Measurements from ENCODE around the gene IFNGR2. TPM values are rescaled to one million over a fixed set of nuclear protein-coding genes. Genes with fewer than 3 reads are reported as not detected.
"Not testable (repeated sequence)": the region's sequence is repeated elsewhere in the genome, so short reads cannot be mapped to it uniquely, and the experiment has no call there.

IFNGR2 gene
- total and polyA plus RNA-seq, 2 donors (not counting 3 experiments of a cell fraction or from before 2014, with no cell fraction given): 44.2 to 46.1 TPM

DNA sequence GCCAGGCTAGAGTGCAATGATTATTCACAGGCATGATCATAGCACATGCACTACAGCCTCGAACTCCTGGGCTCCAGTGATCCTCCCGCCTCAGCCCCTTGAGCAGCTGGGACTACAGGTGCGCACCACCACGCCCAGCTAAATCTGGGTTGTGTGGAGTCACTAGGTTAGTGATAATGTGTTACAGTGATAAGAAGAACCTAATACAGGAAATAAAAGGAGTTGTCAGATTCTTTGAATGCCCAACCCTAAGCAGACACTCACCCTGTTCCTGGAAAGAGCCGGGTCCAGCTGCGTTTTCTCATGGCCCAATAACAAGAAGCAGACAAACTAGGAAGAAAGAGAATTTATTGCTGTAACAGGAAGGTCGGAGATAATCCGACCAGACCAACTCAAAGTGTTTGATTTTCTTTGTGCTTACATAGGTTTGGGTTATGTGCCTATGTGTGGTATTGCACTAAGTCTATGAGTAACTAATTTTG is 8.8 kb downstream of the IFNGR2 start:
- peaks cover 73% of the 10 kb centered on the region for H3K79me2 ChIP-seq (ENCODE audit: control insufficient read depth, insufficient read depth, low read length)
- CTCF ChIA-PET: no interaction called here
- no peaks in the 10 kb centered on the region for H4K20me1 ChIP-seq (replicated peaks; ENCODE audit: control insufficient read depth, extremely low read depth, insufficient read depth, low read length)
- no TSS peak for BruUV-seq (replicated peaks)
- no peak overlapping the region for H3K27ac ChIP-seq (ENCODE audit: insufficient read depth, low read depth, low read length)
- no peaks in the 10 kb centered on the region for H3K9me1 ChIP-seq (replicated peaks; ENCODE audit: control insufficient read depth, extremely low read depth, insufficient read depth, low read length)
- no peak for FAIRE-seq
- H3K4me3 ChIP-seq (replicated peaks in 1 of 3; ENCODE audit: insufficient read depth in 1 of 3, low read depth in 1 of 3, low read length in 3 of 3): no peak overlapping the region
- no peak for DNase-seq (ENCODE audit: low read depth, low spot score)
- TF ChIP-seq, protein P1, sequence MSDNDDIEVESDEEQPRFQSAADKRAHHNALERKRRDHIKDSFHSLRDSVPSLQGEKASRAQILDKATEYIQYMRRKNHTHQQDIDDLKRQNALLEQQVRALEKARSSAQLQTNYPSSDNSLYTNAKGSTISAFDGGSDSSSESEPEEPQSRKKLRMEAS (IDR thresholded peaks at IDR 0.05; ENCODE audit: insufficient read depth, insufficient read length): no peak
- TF ChIP-seq FOS (IDR thresholded peaks at IDR 0.05; ENCODE audit: borderline replicate concordance, insufficient read depth, low read length): no peak
- no peak for TF ChIP-seq EZH2 (IDR thresholded peaks at IDR 0.05; ENCODE audit: borderline replicate concordance, low read depth, low read length, severe bottlenecking)
- TF ChIP-seq POLR2A (IDR thresholded peaks at IDR 0.05; ENCODE audit: low read depth, low read length): no peak
- TF ChIP-seq MYC (IDR thresholded peaks at IDR 0.05; ENCODE audit: low read depth, low read length): no peak
- TF ChIP-seq POLR2AphosphoS5 (IDR thresholded peaks at IDR 0.05; ENCODE audit: insufficient read depth, low read depth, low read length): no peak
- TF ChIP-seq JUN (IDR thresholded peaks at IDR 0.05; ENCODE audit: borderline replicate concordance, insufficient read depth, insufficient read length, low read depth): no peak
- TF ChIP-seq, protein P2, sequence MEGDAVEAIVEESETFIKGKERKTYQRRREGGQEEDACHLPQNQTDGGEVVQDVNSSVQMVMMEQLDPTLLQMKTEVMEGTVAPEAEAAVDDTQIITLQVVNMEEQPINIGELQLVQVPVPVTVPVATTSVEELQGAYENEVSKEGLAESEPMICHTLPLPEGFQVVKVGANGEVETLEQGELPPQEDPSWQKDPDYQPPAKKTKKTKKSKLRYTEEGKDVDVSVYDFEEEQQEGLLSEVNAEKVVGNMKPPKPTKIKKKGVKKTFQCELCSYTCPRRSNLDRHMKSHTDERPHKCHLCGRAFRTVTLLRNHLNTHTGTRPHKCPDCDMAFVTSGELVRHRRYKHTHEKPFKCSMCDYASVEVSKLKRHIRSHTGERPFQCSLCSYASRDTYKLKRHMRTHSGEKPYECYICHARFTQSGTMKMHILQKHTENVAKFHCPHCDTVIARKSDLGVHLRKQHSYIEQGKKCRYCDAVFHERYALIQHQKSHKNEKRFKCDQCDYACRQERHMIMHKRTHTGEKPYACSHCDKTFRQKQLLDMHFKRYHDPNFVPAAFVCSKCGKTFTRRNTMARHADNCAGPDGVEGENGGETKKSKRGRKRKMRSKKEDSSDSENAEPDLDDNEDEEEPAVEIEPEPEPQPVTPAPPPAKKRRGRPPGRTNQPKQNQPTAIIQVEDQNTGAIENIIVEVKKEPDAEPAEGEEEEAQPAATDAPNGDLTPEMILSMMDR (IDR thresholded peaks at IDR 0.05; ENCODE audit: extremely low read depth in 1 of 2, insufficient read depth in 1 of 2, low read depth in 1 of 2, low read length in 2 of 2): no peak
- no peak for TF ChIP-seq GATA2 (IDR thresholded peaks at IDR 0.05; ENCODE audit: insufficient read depth, insufficient read length, low read depth, low read length)
- no peak overlapping the region for H3K4me2 ChIP-seq (ENCODE audit: insufficient read depth, low read length)
- H3K4me1 ChIP-seq (ENCODE audit: control insufficient read depth, extremely low read depth, insufficient read depth, low read length): no peaks in the 10 kb centered on the region
- POLR2A ChIA-PET: interaction anchor here (0.5 kb wide), 1 partner anchor 10 kb away, joined by 3 read pairs; no protein-coding TSS in a partner anchor
- peaks cover 3 to 7% of the 10 kb centered on the region in 2 experiments for H3K36me3 ChIP-seq (ENCODE audit: control insufficient read depth in 2 of 2, extremely low read depth in 1 of 2, insufficient read depth in 2 of 2, low read length in 2 of 2)
- H3K9ac ChIP-seq (replicated peaks; ENCODE audit: extremely low read depth, insufficient read depth, low read length): no peak overlapping the region
- H2AFZ ChIP-seq (ENCODE audit: low read depth, low read length): no peak overlapping the region
- no peaks in the 10 kb centered on the region for H3K9me3 ChIP-seq (replicated peaks; ENCODE audit: control insufficient read depth, insufficient read depth, low read length)
- dilution Hi-C loops (cut with MboI; ENCODE audit: extremely low pct_ligation_motif_present, low sequenced_read_pairs) (no loop called here), intact Hi-C loops (cut with micrococcal nuclease) (no loop called here)
- H3K27me3 ChIP-seq (ENCODE audit: control insufficient read depth in 2 of 2, insufficient read depth in 2 of 2, low read length in 2 of 2): no peaks in the 10 kb centered on the region

DNA sequence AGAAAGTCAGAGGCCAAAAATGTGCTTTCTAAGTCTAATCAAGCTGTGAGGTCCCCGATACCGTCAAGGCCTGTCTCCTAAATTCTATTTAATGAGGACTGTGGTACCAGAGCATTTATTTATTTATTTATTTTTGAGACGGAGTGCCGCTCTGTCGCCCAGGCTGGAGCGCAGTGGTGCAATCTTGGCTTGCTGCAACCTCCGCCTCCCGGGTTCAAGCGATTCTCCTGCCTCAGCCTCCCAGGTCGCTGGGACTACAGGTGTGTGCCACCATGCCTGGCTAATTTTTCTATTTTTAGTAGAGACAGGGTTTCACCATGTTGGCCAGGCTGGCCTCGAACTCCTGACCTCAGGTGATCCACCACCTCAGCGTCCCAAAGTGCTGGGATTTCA is 9.2 kb downstream of the IFNGR2 start:
- DNase-seq (ENCODE audit: low read depth, low spot score); H2AFZ ChIP-seq (ENCODE audit: low read depth, low read length); intact Hi-C loops (cut with micrococcal nuclease); H3K27me3 ChIP-seq (ENCODE audit: control insufficient read depth in 2 of 2, insufficient read depth in 2 of 2, low read length in 2 of 2); H3K4me3 ChIP-seq (replicated peaks in 1 of 3; ENCODE audit: insufficient read depth in 1 of 3, low read depth in 1 of 3, low read length in 3 of 3); H3K9ac ChIP-seq (replicated peaks; ENCODE audit: extremely low read depth, insufficient read depth, low read length); H3K4me1 ChIP-seq (ENCODE audit: control insufficient read depth, extremely low read depth, insufficient read depth, low read length); H4K20me1 ChIP-seq (replicated peaks; ENCODE audit: control insufficient read depth, extremely low read depth, insufficient read depth, low read length); dilution Hi-C loops (cut with MboI; ENCODE audit: extremely low pct_ligation_motif_present, low sequenced_read_pairs); H3K9me3 ChIP-seq (replicated peaks; ENCODE audit: control insufficient read depth, insufficient read depth, low read length); BruUV-seq (replicated peaks); CTCF ChIA-PET; H3K36me3 ChIP-seq (ENCODE audit: control insufficient read depth in 2 of 2, extremely low read depth in 1 of 2, insufficient read depth in 2 of 2, low read length in 2 of 2); H3K9me1 ChIP-seq (replicated peaks; ENCODE audit: control insufficient read depth, extremely low read depth, insufficient read depth, low read length); FAIRE-seq; H3K4me2 ChIP-seq (ENCODE audit: insufficient read depth, low read length); H3K27ac ChIP-seq (ENCODE audit: insufficient read depth, low read depth, low read length): not testable (repeated sequence)
- H3K79me2 ChIP-seq (ENCODE audit: control insufficient read depth, insufficient read depth, low read length): peaks cover 69% of the 10 kb centered on the region
- POLR2A ChIA-PET: interaction anchor here (0.5 kb wide), 1 partner anchor 10 kb away, joined by 3 read pairs; no protein-coding TSS in a partner anchor

Measured in endothelial cell of umbilical vein (primary cell).